HepG2 (cell line): Measurements from ENCODE around the gene MEF2D. TPM values are rescaled to one million over a fixed set of nuclear protein-coding genes. Genes with fewer than 3 reads are reported as not detected.

ENCODE experiments used
- ATAC-seq: fragments of 200-7000 bp; cut with Tn5 transposase; 3 replicates; pipeline ENCODE4 v1.9.1; 2020; ENCODE audit warnings: mild to moderate bottlenecking, moderate library complexity
- BruUV-seq: library from RNA; stranded (reverse); fragments of 400-500 nt; replicated peaks from 2 replicates; lab custom pipeline; 2021; lab: Mats Ljungman, UMichigan
- CTCF ChIA-PET: fragments of 300-600 bp; formaldehyde crosslinking; extraction: SDS; loops from one replicate; lab custom pipeline; 2021; ENCODE audit warnings: low total read pairs, inconsistent platforms, low intra/inter-chr PET ratio; lab: Yijun Ruan, JAX
- POLR2A ChIA-PET: fragments of 350-600 bp; sonication (Branson Sonifier 250); formaldehyde crosslinking; loops from one replicate; lab custom pipeline; 2020; ENCODE audit warnings: antibody characterized with exemption, inconsistent platforms; lab: Yijun Ruan, JAX
- DNase-seq: peaks from one replicate; pipeline ENCODE4 v3.0.0-alpha.2; 2015; ENCODE audit warnings: low spot score
- FAIRE-seq: peaks from 3 replicates; lab custom pipeline; 2011; peaks lifted over from hg19 to GRCh38; lab: Jason Lieb, UNC
- H2AFZ ChIP-seq: one replicate; pipeline ENCODE4 v1.6.1; 2011; ENCODE audit warnings: low read length, inconsistent platforms
- H3K27ac ChIP-seq: fragments of 300-600 bp; 3 replicates; pipeline ENCODE4 v1.8.0; 2011; ENCODE audit warnings: mixed run types, mild to moderate bottlenecking, mixed read lengths, low read length, inconsistent platforms; ENCODE audit not compliant: insufficient read depth; ENCODE audit errors: extremely low read length
- H3K27me3 ChIP-seq, 2 experiments: fragments of 200-600 bp in 1 of 2; 2 replicates in 1 of 2; 3 replicates in 1 of 2; pipeline versions ENCODE4 v1.6.0 to v1.8.0; 2011; ENCODE audit warnings: low read length in 2 of 2, mild to moderate bottlenecking in 2 of 2, moderate library complexity in 2 of 2, inconsistent platforms in 1 of 2; ENCODE audit not compliant: insufficient read depth in 2 of 2, control insufficient read depth in 1 of 2
- H3K36me3 ChIP-seq, 2 experiments: fragments of 200-600 bp in 1 of 2; replicated peaks in 1 of 2; 2 replicates in 1 of 2; 3 replicates in 1 of 2; pipeline versions ENCODE4 v1.5.1 to v1.8.0; 2011; ENCODE audit warnings: low read length in 2 of 2, inconsistent platforms in 1 of 2; ENCODE audit not compliant: insufficient read depth in 2 of 2, control insufficient read depth in 1 of 2
- H3K4me1 ChIP-seq: 2 replicates; pipeline ENCODE4 v1.5.1; 2012; ENCODE audit warnings: low read length, inconsistent platforms; ENCODE audit not compliant: insufficient read depth
- H3K4me2 ChIP-seq: 2 replicates; pipeline ENCODE4 v1.6.0; 2011; ENCODE audit warnings: low read depth, low read length, inconsistent platforms
- H3K4me3 ChIP-seq, 3 experiments: fragments of 200-600 bp in 1 of 3; sonication (generic), shearing (Covaris generic) in 1 of 3; replicated peaks in 1 of 3; 2 replicates each; pipeline ENCODE4 v1.5.1; 2011 to 2016; ENCODE audit warnings: low read length in 3 of 3, inconsistent platforms in 2 of 3, low read depth in 2 of 3, mild to moderate bottlenecking in 2 of 3, control low read depth in 1 of 3, mixed read lengths in 1 of 3; ENCODE audit not compliant: insufficient read depth in 1 of 3
- H3K79me2 ChIP-seq: one replicate; pipeline ENCODE4 v1.6.1; 2011; ENCODE audit warnings: low read length, inconsistent platforms; ENCODE audit not compliant: insufficient read depth
- H3K9ac ChIP-seq: 2 replicates; pipeline ENCODE4 v1.6.0; 2011; ENCODE audit warnings: mild to moderate bottlenecking, low read depth, low read length, inconsistent platforms; ENCODE audit not compliant: insufficient read depth
- H3K9me3 ChIP-seq: 2 replicates; pipeline ENCODE4 v1.5.1; 2012; ENCODE audit warnings: mild to moderate bottlenecking, low read length
- H4K20me1 ChIP-seq: 2 replicates; pipeline ENCODE4 v1.6.0; 2011; ENCODE audit warnings: inconsistent platforms, mild to moderate bottlenecking, low read length, moderate library complexity; ENCODE audit not compliant: insufficient read depth
- BRD4 ChIP-seq: sonication (generic); formaldehyde crosslinking; IDR thresholded peaks from 2 replicates; pipeline ENCODE4 v1.4.0; 2020; ENCODE audit warnings: missing genetic modification reagents
- CC2D1A ChIP-seq: sonication (generic); formaldehyde crosslinking; IDR thresholded peaks from 2 replicates; pipeline ENCODE4 v1.8.1; 2023; ENCODE audit warnings: mild to moderate bottlenecking, missing genetic modification reagents
- CERS6 ChIP-seq: sonication (generic); formaldehyde crosslinking; IDR thresholded peaks from 2 replicates; pipeline ENCODE4 v1.5.0; 2020; ENCODE audit warnings: missing genetic modification reagents
- HNF4G ChIP-seq, 2 experiments: sonication (generic) in 1 of 2; formaldehyde crosslinking in 1 of 2; IDR thresholded peaks; 2 replicates each; pipeline versions ENCODE4 v1.4.0 to v1.6.1; 2011 to 2020; ENCODE audit warnings: borderline replicate concordance in 2 of 2, low read depth in 2 of 2, mild to moderate bottlenecking in 2 of 2, low read length in 1 of 2, missing genetic modification reagents in 1 of 2, moderate library complexity in 1 of 2
- HOMEZ ChIP-seq: IDR thresholded peaks from 2 replicates; pipeline ENCODE4 v1.6.1; 2016; ENCODE audit warnings: low read depth
- NFYC ChIP-seq: IDR thresholded peaks from 2 replicates; pipeline ENCODE4 v1.6.1; 2016; ENCODE audit warnings: missing genetic modification reagents, missing compliant biosample characterization
- NKX3-1 ChIP-seq: sonication (generic); formaldehyde crosslinking; IDR thresholded peaks from 2 replicates; pipeline ENCODE4 v1.5.0; 2020; ENCODE audit warnings: missing genetic modification reagents
- PCBP2 ChIP-seq: fragments of 200-400 bp; formaldehyde crosslinking; optimal IDR thresholded peaks from 2 replicates; pipeline ENCODE3; 2018; ENCODE audit warnings: low read length, low read depth; ENCODE audit not compliant: poor library complexity, severe bottlenecking
- SMAD3 ChIP-seq: sonication (generic); formaldehyde crosslinking; IDR thresholded peaks from 2 replicates; pipeline ENCODE4 v1.4.0; 2020; ENCODE audit warnings: missing genetic modification reagents
- SRSF4 ChIP-seq: fragments of 200-400 bp; formaldehyde crosslinking; IDR thresholded peaks from one replicate; pipeline ENCODE4 v1.6.1; 2018; ENCODE audit warnings: mild to moderate bottlenecking, low read depth, low read length, moderate library complexity; ENCODE audit not compliant: poor library complexity, severe bottlenecking
- TAF15 ChIP-seq: fragments of 200-400 bp; formaldehyde crosslinking; IDR thresholded peaks from one replicate; pipeline ENCODE4 v1.6.1; 2018; ENCODE audit warnings: mild to moderate bottlenecking, low read depth, low read length; ENCODE audit not compliant: poor library complexity, severe bottlenecking
- ZIK1 ChIP-seq: sonication (generic); formaldehyde crosslinking; IDR thresholded peaks from 2 replicates; pipeline ENCODE4 v1.5.0; 2020; ENCODE audit warnings: mild to moderate bottlenecking, low read depth, missing genetic modification reagents, borderline replicate concordance
- ZNF564 ChIP-seq: sonication (generic); formaldehyde crosslinking; IDR thresholded peaks from 2 replicates; pipeline ENCODE4 v1.8.1; 2023; ENCODE audit warnings: mild to moderate bottlenecking, missing genetic modification reagents
- ZNF572 ChIP-seq: sonication (generic); formaldehyde crosslinking; IDR thresholded peaks from 2 replicates; pipeline ENCODE4 v1.5.1; 2020; ENCODE audit warnings: mild to moderate bottlenecking, missing genetic modification reagents
- ZNF639 ChIP-seq: conservative IDR thresholded peaks from 2 replicates; pipeline ENCODE4 v1.6.1; 2018; ENCODE audit warnings: missing genetic modification reagents
- ZNF850 ChIP-seq: sonication (generic); formaldehyde crosslinking; conservative IDR thresholded peaks from 2 replicates; pipeline ENCODE4 v1.9.0; 2021; ENCODE audit warnings: mild to moderate bottlenecking, missing genetic modification reagents
- WGBS: methylation state at CpG from one replicate; pipeline ENCODE4 v1.1.6; 2017; ENCODE audit warnings: low lambda C conversion rate; 5-methylcytosine and 5-hydroxymethylcytosine counted together
- in situ Hi-C: cut with HindIII; loops from 2 replicates; pipeline ENCODE4 v1.10.0; 2017; ENCODE audit warnings: low pct_unique_long_range_greater_than_20kb; ENCODE audit not compliant: extremely low pct_ligation_motif_present
- intact Hi-C: fragments of 100-400 bp; cut with micrococcal nuclease; formaldehyde crosslinking; loops from one replicate; pipeline ENCODE4 v1.10.0; 2022; ENCODE audit not compliant: unreplicated experiment
- polyA plus RNA-seq, 8 experiments: library from polyadenylated mRNA; depleted of rRNA in 3 of 8; stranded (reverse) in 7 of 8; unstranded in 1 of 8; fragments of >200 nt; fragmentation: Illumina TruSeq in 4 of 8; extraction: Trizol in 4 of 8; gene quantifications; 2 replicates each; pipeline versions ENCODE4 v1.2.1 to v1.2.3, GENCODE V29; 2011 to 2016; ENCODE audit warnings: low read depth in 4 of 8, missing spikeins in 1 of 8, mixed read lengths in 1 of 8; ENCODE audit not compliant: insufficient read depth in 1 of 8
- total RNA-seq, 5 experiments: library from RNA; depleted of rRNA; stranded (reverse); fragments of >200 nt; fragmentation: Illumina TruSeq; extraction: Trizol; gene quantifications; 2 replicates each; pipeline ENCODE4 v1.2.3, GENCODE V29; 2016; ENCODE audit warnings: low read depth in 1 of 5
- TF ChIP-seq, protein P1 (sequence below): sonication (generic); formaldehyde crosslinking; IDR thresholded peaks from 2 replicates; pipeline ENCODE4 v1.4.0; 2020; ENCODE audit warnings: missing genetic modification reagents

The MEF2D gene
- total and polyA plus RNA-seq, 2 of the 13 experiments (the other 11 are each of a cell fraction or from before 2014, with no cell fraction given) = 1.6 to 3.9 TPM

- no peak for TF ChIP-seq ZNF850 (CRISPR knock-in tag)
- peak; percentile 53; the same call in 1 of the 2 replicates for TF ChIP-seq HNF4G (IDR thresholded peaks at IDR 0.05; ENCODE audit: borderline replicate concordance, low read depth, low read length)
- peak; percentile 80; the same call in 1 of the 2 replicates for TF ChIP-seq HNF4G (CRISPR knock-in tag; IDR thresholded peaks at IDR 0.05; ENCODE audit: borderline replicate concordance, low read depth)
- 0 out of 2 replicates have a peak, but pooled peaks have one; percentile 64 for TF ChIP-seq CC2D1A (CRISPR knock-in tag)
- TF ChIP-seq PCBP2 = no peak
- TF ChIP-seq BRD4 (CRISPR knock-in tag) = no peak
Observed at GRCh38 chr1:156471496-156472490, 28.8 kb downstream of the MEF2D start (continued).

GRCh38 chr1:156470473-156470872 is 30.1 kb downstream of the MEF2D start:
- no peak overlapping the region for H3K4me3 ChIP-seq
- H3K27ac ChIP-seq = peak overlapping the region; percentile 38
- ATAC-seq (no peak), FAIRE-seq (no peak), DNase-seq (no peak)
- WGBS = 100% methylated on average over 1 of the region's 1 CpG
- H4K20me1 ChIP-seq = no peaks in the 10 kb centered on the region
- no peak overlapping the region for H3K4me2 ChIP-seq
- H3K36me3 ChIP-seq = peaks cover 10 to 31% of the 10 kb centered on the region in 2 experiments; a peak in 4 of 5 replicates
- ChIA-PET POLR2A (interaction anchor here (1.9 to 2.0 kb wide), 2 partner anchors 10 to 13 kb away, joined by 5 to 7 read pairs; no protein-coding TSS in a partner anchor), CTCF (no interaction called here)
- no peak overlapping the region for H2AFZ ChIP-seq
- BruUV-seq = no TSS peak
- H3K27me3 ChIP-seq = no peaks in the 10 kb centered on the region
- peaks cover 52% of the 10 kb centered on the region for H3K4me1 ChIP-seq
- H3K9ac ChIP-seq = no peak overlapping the region
- in situ Hi-C loops (no loop called here), intact Hi-C loops (loop anchor here (2.0 kb wide), 1 partner anchor 34 kb away; no protein-coding TSS in a partner anchor)
- H3K9me3 ChIP-seq = no peaks in the 10 kb centered on the region
- H3K79me2 ChIP-seq = no peaks in the 10 kb centered on the region
- TF ChIP-seq TAF15 (no peak), NKX3-1 (CRISPR knock-in tag) (no peak), ZNF639 (CRISPR knock-in tag) (no peak), ZIK1 (CRISPR knock-in tag) (no peak), HOMEZ (no peak), ZNF564 (CRISPR knock-in tag) (no peak), SRSF4 (no peak), NFYC (no peak), CERS6 (CRISPR knock-in tag) (no peak), ZNF572 (CRISPR knock-in tag) (no peak), SMAD3 (no peak)
- TF ChIP-seq, protein P1, sequence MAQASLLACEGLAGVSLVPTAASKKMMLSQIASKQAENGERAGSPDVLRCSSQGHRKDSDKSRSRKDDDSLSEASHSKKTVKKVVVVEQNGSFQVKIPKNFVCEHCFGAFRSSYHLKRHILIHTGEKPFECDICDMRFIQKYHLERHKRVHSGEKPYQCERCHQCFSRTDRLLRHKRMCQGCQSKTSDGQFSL (CRISPR knock-in tag) = no peak
